Measurements from ENCODE around the gene ADCY7.

Gene ADCY7

GRCh38 chr16:50247906-50248608 lies 18.3 kb upstream of the ADCY7 start:
- TF ChIP-seq POLR2A (IDR thresholded peaks at IDR 0.05; ENCODE audit: low read depth, low read length) (no peak), SPI1 (IDR thresholded peaks at IDR 0.05; ENCODE audit: low read depth, low read length) (no peak), PAX5 (IDR thresholded peaks at IDR 0.05; ENCODE audit: insufficient read depth, low read length, severe bottlenecking) (no peak), POU2F2 (IDR thresholded peaks at IDR 0.05; ENCODE audit: low read depth, low read length) (no peak), POLR2AphosphoS5 (IDR thresholded peaks at IDR 0.05; ENCODE audit: low read depth, low read length) (no peak), TAF1 (IDR thresholded peaks at IDR 0.05; ENCODE audit: low read depth, low read length) (no peak)
- DNase-seq (ENCODE audit: insufficient read length, low spot score) = no peak
- no peak for FAIRE-seq

- FAIRE-seq (no peak), DNase-seq (ENCODE audit: insufficient read length, low spot score) (no peak)
- no peak for TF ChIP-seq PAX5 (IDR thresholded peaks at IDR 0.05; ENCODE audit: insufficient read depth, low read length, severe bottlenecking)
- no peak for TF ChIP-seq POU2F2 (IDR thresholded peaks at IDR 0.05; ENCODE audit: low read depth, low read length)
- TF ChIP-seq POLR2A (IDR thresholded peaks at IDR 0.05; ENCODE audit: low read depth, low read length) = no peak
- TF ChIP-seq SPI1 (IDR thresholded peaks at IDR 0.05; ENCODE audit: low read depth, low read length) = no peak
- no peak for TF ChIP-seq TAF1 (IDR thresholded peaks at IDR 0.05; ENCODE audit: low read depth, low read length)
- TF ChIP-seq POLR2AphosphoS5 (IDR thresholded peaks at IDR 0.05; ENCODE audit: low read depth, low read length) = no peak
Measured at GRCh38 chr16:50248845-50249244, 17.5 kb upstream of the ADCY7 start.

GRCh38 chr16:50251375-50252081 lies 14.8 kb upstream of the ADCY7 start:
- FAIRE-seq (no peak), DNase-seq (ENCODE audit: insufficient read length, low spot score) (no peak)
- TF ChIP-seq SPI1 (IDR thresholded peaks at IDR 0.05; ENCODE audit: low read depth, low read length) = no peak
- TF ChIP-seq TAF1 (IDR thresholded peaks at IDR 0.05; ENCODE audit: low read depth, low read length) = no peak
- no peak for TF ChIP-seq PAX5 (IDR thresholded peaks at IDR 0.05; ENCODE audit: insufficient read depth, low read length, severe bottlenecking)
- TF ChIP-seq POLR2AphosphoS5 (IDR thresholded peaks at IDR 0.05; ENCODE audit: low read depth, low read length) = no peak
- TF ChIP-seq POU2F2 (IDR thresholded peaks at IDR 0.05; ENCODE audit: low read depth, low read length) = no peak
- no peak for TF ChIP-seq POLR2A (IDR thresholded peaks at IDR 0.05; ENCODE audit: low read depth, low read length)

GRCh38 chr16:50252082-50252611 lies 14.2 kb upstream of the ADCY7 start:
- no peak for DNase-seq (ENCODE audit: insufficient read length, low spot score)
- no peak for FAIRE-seq
- TF ChIP-seq POU2F2 (IDR thresholded peaks at IDR 0.05; ENCODE audit: low read depth, low read length) = no peak
- TF ChIP-seq TAF1 (IDR thresholded peaks at IDR 0.05; ENCODE audit: low read depth, low read length) = no peak
- no peak for TF ChIP-seq PAX5 (IDR thresholded peaks at IDR 0.05; ENCODE audit: insufficient read depth, low read length, severe bottlenecking)
- no peak for TF ChIP-seq POLR2A (IDR thresholded peaks at IDR 0.05; ENCODE audit: low read depth, low read length)
- no peak for TF ChIP-seq SPI1 (IDR thresholded peaks at IDR 0.05; ENCODE audit: low read depth, low read length)
- no peak for TF ChIP-seq POLR2AphosphoS5 (IDR thresholded peaks at IDR 0.05; ENCODE audit: low read depth, low read length)

GRCh38 chr16:50252874-50253513 lies 13.4 kb upstream of the ADCY7 start:
- DNase-seq (ENCODE audit: insufficient read length, low spot score) (no peak), FAIRE-seq (no peak)
- no peak for TF ChIP-seq POLR2A (IDR thresholded peaks at IDR 0.05; ENCODE audit: low read depth, low read length)
- TF ChIP-seq POLR2AphosphoS5 (IDR thresholded peaks at IDR 0.05; ENCODE audit: low read depth, low read length) = no peak
- TF ChIP-seq TAF1 (IDR thresholded peaks at IDR 0.05; ENCODE audit: low read depth, low read length) = no peak
- no peak for TF ChIP-seq SPI1 (IDR thresholded peaks at IDR 0.05; ENCODE audit: low read depth, low read length)
- TF ChIP-seq PAX5 (IDR thresholded peaks at IDR 0.05; ENCODE audit: insufficient read depth, low read length, severe bottlenecking) = no peak
- no peak for TF ChIP-seq POU2F2 (IDR thresholded peaks at IDR 0.05; ENCODE audit: low read depth, low read length)

- DNase-seq (ENCODE audit: insufficient read length, low spot score) = no peak
- no peak for TF ChIP-seq POLR2AphosphoS5 (IDR thresholded peaks at IDR 0.05; ENCODE audit: low read depth, low read length)
- TF ChIP-seq SPI1 (IDR thresholded peaks at IDR 0.05; ENCODE audit: low read depth, low read length) = no peak
- TF ChIP-seq PAX5 (IDR thresholded peaks at IDR 0.05; ENCODE audit: insufficient read depth, low read length, severe bottlenecking) = no peak
- TF ChIP-seq TAF1 (IDR thresholded peaks at IDR 0.05; ENCODE audit: low read depth, low read length) = no peak
- no peak for TF ChIP-seq POU2F2 (IDR thresholded peaks at IDR 0.05; ENCODE audit: low read depth, low read length)
- TF ChIP-seq POLR2A (IDR thresholded peaks at IDR 0.05; ENCODE audit: low read depth, low read length) = no peak
- FAIRE-seq = no peak
Measured at GRCh38 chr16:50253514-50253910, 12.8 kb upstream of the ADCY7 start.

GRCh38 chr16:50254072-50254471 lies 12.3 kb upstream of the ADCY7 start:
- DNase-seq (ENCODE audit: insufficient read length, low spot score) (no peak), FAIRE-seq (no peak)
- no peak for TF ChIP-seq POLR2AphosphoS5 (IDR thresholded peaks at IDR 0.05; ENCODE audit: low read depth, low read length)
- no peak for TF ChIP-seq TAF1 (IDR thresholded peaks at IDR 0.05; ENCODE audit: low read depth, low read length)
- no peak for TF ChIP-seq PAX5 (IDR thresholded peaks at IDR 0.05; ENCODE audit: insufficient read depth, low read length, severe bottlenecking)
- no peak for TF ChIP-seq POU2F2 (IDR thresholded peaks at IDR 0.05; ENCODE audit: low read depth, low read length)
- no peak for TF ChIP-seq SPI1 (IDR thresholded peaks at IDR 0.05; ENCODE audit: low read depth, low read length)
- no peak for TF ChIP-seq POLR2A (IDR thresholded peaks at IDR 0.05; ENCODE audit: low read depth, low read length)

- DNase-seq (ENCODE audit: insufficient read length, low spot score) (no peak), FAIRE-seq (no peak)
- TF ChIP-seq POU2F2 (IDR thresholded peaks at IDR 0.05; ENCODE audit: low read depth, low read length) = no peak
- no peak for TF ChIP-seq SPI1 (IDR thresholded peaks at IDR 0.05; ENCODE audit: low read depth, low read length)
- no peak for TF ChIP-seq TAF1 (IDR thresholded peaks at IDR 0.05; ENCODE audit: low read depth, low read length)
- no peak for TF ChIP-seq POLR2AphosphoS5 (IDR thresholded peaks at IDR 0.05; ENCODE audit: low read depth, low read length)
- no peak for TF ChIP-seq POLR2A (IDR thresholded peaks at IDR 0.05; ENCODE audit: low read depth, low read length)
- no peak for TF ChIP-seq PAX5 (IDR thresholded peaks at IDR 0.05; ENCODE audit: insufficient read depth, low read length, severe bottlenecking)
Measured at GRCh38 chr16:50255538-50255937, 10.8 kb upstream of the ADCY7 start.

- DNase-seq (ENCODE audit: insufficient read length, low spot score) = no peak
- FAIRE-seq = no peak
- TF ChIP-seq POU2F2 (IDR thresholded peaks at IDR 0.05; ENCODE audit: low read depth, low read length) (no peak), TAF1 (IDR thresholded peaks at IDR 0.05; ENCODE audit: low read depth, low read length) (no peak)
Measured at GRCh38 chr16:50256604-50257003, 9.7 kb upstream of the ADCY7 start.

Data from GM12891 (cell line).